Stimulated activated CD4-positive, alpha-beta T cell treated with anti-CD3 and anti-CD28 coated beads, Interleukin-15, amount 100 ng/mL, for 48 hours (primary cell): ENCODE data around the gene TXNDC11.

Source experiments
- DNase-seq, 2 donors: peaks; one replicate each; pipeline ENCODE4 v3.0.0-alpha.2; 2020; ENCODE audit warnings: low read depth in 2 of 2

TXNDC11 gene

GRCh38 chr16:11658896-11659708, 83.6 kb downstream of the TXNDC11 start:
- DNase-seq = no peak

- DNase-seq = no peak
Observed at GRCh38 chr16:11657556-11657955, 85.1 kb downstream of the TXNDC11 start.

GRCh38 chr16:11655655-11656054, 87.0 kb downstream of the TXNDC11 start:
- no peak for DNase-seq

GRCh38 chr16:11651796-11652195, 90.9 kb downstream of the TXNDC11 start:
- DNase-seq = no peak

- DNase-seq = no peak
Observed at GRCh38 chr16:11650641-11651591, 91.7 kb downstream of the TXNDC11 start.

GRCh38 chr16:11649276-11649675, 93.4 kb downstream of the TXNDC11 start:
- no peak for DNase-seq

- no peak for DNase-seq
Observed at GRCh38 chr16:11642765-11643116, 99.9 kb downstream of the TXNDC11 start.

- no peak for DNase-seq
Observed at GRCh38 chr16:11640987-11641817, 101.5 kb downstream of the TXNDC11 start.

- DNase-seq = no peak
Observed at GRCh38 chr16:11639925-11640899, 102.4 kb downstream of the TXNDC11 start.

- no peak for DNase-seq
Observed at GRCh38 chr16:11639008-11639562, 103.6 kb downstream of the TXNDC11 start.

- no peak for DNase-seq
Observed at GRCh38 chr16:11638140-11638539, 104.5 kb downstream of the TXNDC11 start.

GRCh38 chr16:11637320-11637719, 105.3 kb downstream of the TXNDC11 start:
- DNase-seq = no peak

GRCh38 chr16:11636172-11636721, 106.4 kb downstream of the TXNDC11 start:
- DNase-seq = no peak

- DNase-seq = no peak
Observed at GRCh38 chr16:11635679-11636171, 106.9 kb downstream of the TXNDC11 start.

- DNase-seq = no peak
Observed at GRCh38 chr16:11635113-11635652, 107.5 kb downstream of the TXNDC11 start.

- no peak for DNase-seq
Observed at GRCh38 chr16:11634312-11634711, 108.3 kb downstream of the TXNDC11 start.

- DNase-seq = no peak
Observed at GRCh38 chr16:11633113-11633512, 109.5 kb downstream of the TXNDC11 start.

- no peak for DNase-seq
Observed at GRCh38 chr16:11632455-11632939, 110.2 kb downstream of the TXNDC11 start.

- no peak for DNase-seq
Observed at GRCh38 chr16:11631214-11631613, 111.4 kb downstream of the TXNDC11 start.

GRCh38 chr16:11630768-11631056, 111.9 kb downstream of the TXNDC11 start:
- DNase-seq = no peak
